Neural cell (in vitro differentiated cells): Measurements from ENCODE around the gene PODN.

Source experiments
- CTCF ChIP-seq: fragments of 450-650 bp; IDR thresholded peaks from 2 replicates; pipeline ENCODE4 v1.5.1; 2014; ENCODE audit warnings: antibody characterized with exemption, mild to moderate bottlenecking, moderate library complexity; ENCODE audit not compliant: poor library complexity, severe bottlenecking
- EP300 ChIP-seq: fragments of 450-650 bp; conservative IDR thresholded peaks from 2 replicates; pipeline ENCODE4 v1.6.1; 2014; ENCODE audit warnings: antibody characterized with exemption, mild to moderate bottlenecking, moderate library complexity; ENCODE audit not compliant: poor library complexity, severe bottlenecking
- EZH2 ChIP-seq: fragments of 200-600, 300-800 bp; shearing (Covaris generic), sonication (generic); IDR thresholded peaks from 2 replicates; pipeline ENCODE4 v1.6.1; 2014; ENCODE audit warnings: antibody characterized with exemption, low read length, borderline replicate concordance, mild to moderate bottlenecking; ENCODE audit not compliant: insufficient read depth, poor library complexity, severe bottlenecking
- POLR2AphosphoS5 ChIP-seq: IDR thresholded peaks from 2 replicates; pipeline ENCODE4 v1.6.1; 2012
- RAD21 ChIP-seq: fragments of 450-650 bp; conservative IDR thresholded peaks from 2 replicates; pipeline ENCODE4 v1.6.1; 2014; ENCODE audit warnings: antibody characterized with exemption, mild to moderate bottlenecking, moderate library complexity
- REST ChIP-seq: IDR thresholded peaks from 2 replicates; pipeline ENCODE4 v1.6.1; 2012; ENCODE audit warnings: borderline replicate concordance
- SMC3 ChIP-seq: fragments of 450-650 bp; conservative IDR thresholded peaks from 2 replicates; pipeline ENCODE4 v1.6.1; 2014; ENCODE audit warnings: antibody characterized with exemption, mild to moderate bottlenecking, moderate library complexity; ENCODE audit not compliant: poor library complexity
- TAF1 ChIP-seq: IDR thresholded peaks from 2 replicates; pipeline ENCODE4 v1.6.1; 2012; ENCODE audit warnings: low read depth

- TF ChIP-seq POLR2AphosphoS5 (no peak), CTCF (no peak), SMC3 (no peak), TAF1 (no peak), EP300 (no peak), REST (no peak), EZH2 (no peak), RAD21 (no peak)
These were observed 24.6 kb downstream of the PODN start for GRCh38 chr1:53086491-53087070.
